Parathyroid adenoma (tissue), 2 donors: Measurements from ENCODE around the gene ATF7IP2.
A peak's percentile ranks its signal among the peaks of the same experiment; 100 is the strongest.
"Not testable (repeated sequence)": the region's sequence is repeated elsewhere in the genome, so short reads cannot be mapped to it uniquely, and the experiment has no call there.

Experiments
- H2AFZ ChIP-seq: fragments of 300-600 bp; sonication (generic); one replicate; pipeline ENCODE4 v1.7.0; 2017; ENCODE audit warnings: antibody characterized with exemption, mild to moderate bottlenecking
- H3K27ac ChIP-seq: fragments of 300-600 bp; sonication (generic); one replicate; pipeline ENCODE4 v1.7.0; 2017
- H3K27me3 ChIP-seq: fragments of 300-600 bp; sonication (generic); one replicate; pipeline ENCODE4 v1.7.0; 2017; ENCODE audit warnings: low read length; ENCODE audit not compliant: control insufficient read depth, insufficient read depth
- H3K36me3 ChIP-seq: fragments of 300-600 bp; sonication (generic); one replicate; pipeline ENCODE4 v1.7.0; 2017; ENCODE audit warnings: low read length; ENCODE audit not compliant: control insufficient read depth, insufficient read depth
- H3K4me1 ChIP-seq: fragments of 300-600 bp; sonication (generic); one replicate; pipeline ENCODE4 v1.7.0; 2017; ENCODE audit warnings: control low read depth
- H3K4me2 ChIP-seq: fragments of 300-600 bp; sonication (generic); one replicate; pipeline ENCODE4 v1.7.0; 2017; ENCODE audit warnings: low read length
- H3K4me3 ChIP-seq: fragments of 300-600 bp; sonication (generic); one replicate; pipeline ENCODE4 v1.7.0; 2017; ENCODE audit warnings: low read depth, low read length
- H3K79me2 ChIP-seq: fragments of 300-600 bp; sonication (generic); one replicate; pipeline ENCODE4 v1.7.0; 2017; ENCODE audit warnings: control low read depth
- H3K9ac ChIP-seq: fragments of 300-600 bp; sonication (generic); one replicate; pipeline ENCODE4 v1.7.0; 2017; ENCODE audit warnings: mild to moderate bottlenecking
- H3K9me3 ChIP-seq: fragments of 300-600 bp; sonication (generic); one replicate; pipeline ENCODE4 v1.7.0; 2017; ENCODE audit warnings: low read length; ENCODE audit not compliant: control insufficient read depth
- TF ChIP-seq, protein P1 (sequence below): fragments of 300-600 bp; sonication (generic); IDR thresholded peaks from one replicate; pipeline ENCODE4 v1.7.0; 2017; ENCODE audit warnings: antibody characterized with exemption, mild to moderate bottlenecking
- donor health status: primary hyperparathyroidism.

The ATF7IP2 gene, protein sequence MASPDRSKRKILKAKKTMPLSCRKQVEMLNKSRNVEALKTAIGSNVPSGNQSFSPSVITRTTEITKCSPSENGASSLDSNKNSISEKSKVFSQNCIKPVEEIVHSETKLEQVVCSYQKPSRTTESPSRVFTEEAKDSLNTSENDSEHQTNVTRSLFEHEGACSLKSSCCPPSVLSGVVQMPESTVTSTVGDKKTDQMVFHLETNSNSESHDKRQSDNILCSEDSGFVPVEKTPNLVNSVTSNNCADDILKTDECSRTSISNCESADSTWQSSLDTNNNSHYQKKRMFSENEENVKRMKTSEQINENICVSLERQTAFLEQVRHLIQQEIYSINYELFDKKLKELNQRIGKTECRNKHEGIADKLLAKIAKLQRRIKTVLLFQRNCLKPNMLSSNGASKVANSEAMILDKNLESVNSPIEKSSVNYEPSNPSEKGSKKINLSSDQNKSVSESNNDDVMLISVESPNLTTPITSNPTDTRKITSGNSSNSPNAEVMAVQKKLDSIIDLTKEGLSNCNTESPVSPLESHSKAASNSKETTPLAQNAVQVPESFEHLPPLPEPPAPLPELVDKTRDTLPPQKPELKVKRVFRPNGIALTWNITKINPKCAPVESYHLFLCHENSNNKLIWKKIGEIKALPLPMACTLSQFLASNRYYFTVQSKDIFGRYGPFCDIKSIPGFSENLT

GRCh38 chr16:10385725-10386516, at the start of gene ATF7IP2:
Gene ATF7IP2, plus strand, starts transcription at chr16:10386061. Its CDS starts 44,560 bp downstream, at chr16:10430621.
- H3K4me1 ChIP-seq = no peaks in the 10 kb centered on the region
- H3K4me3 ChIP-seq = peak within 1 kb of the TSS; percentile 60
- H3K79me2 ChIP-seq = no peaks in the 10 kb centered on the region
- no peaks in the 10 kb centered on the region for H3K27me3 ChIP-seq
- H3K9me3 ChIP-seq = no peaks in the 10 kb centered on the region
- no peaks in the 10 kb centered on the region for H3K36me3 ChIP-seq
- no peak within 1 kb of the TSS for H3K27ac ChIP-seq
- H3K9ac ChIP-seq = no peak within 1 kb of the TSS
- H3K4me2 ChIP-seq = peak within 1 kb of the TSS; percentile 59
- TF ChIP-seq, protein P1, sequence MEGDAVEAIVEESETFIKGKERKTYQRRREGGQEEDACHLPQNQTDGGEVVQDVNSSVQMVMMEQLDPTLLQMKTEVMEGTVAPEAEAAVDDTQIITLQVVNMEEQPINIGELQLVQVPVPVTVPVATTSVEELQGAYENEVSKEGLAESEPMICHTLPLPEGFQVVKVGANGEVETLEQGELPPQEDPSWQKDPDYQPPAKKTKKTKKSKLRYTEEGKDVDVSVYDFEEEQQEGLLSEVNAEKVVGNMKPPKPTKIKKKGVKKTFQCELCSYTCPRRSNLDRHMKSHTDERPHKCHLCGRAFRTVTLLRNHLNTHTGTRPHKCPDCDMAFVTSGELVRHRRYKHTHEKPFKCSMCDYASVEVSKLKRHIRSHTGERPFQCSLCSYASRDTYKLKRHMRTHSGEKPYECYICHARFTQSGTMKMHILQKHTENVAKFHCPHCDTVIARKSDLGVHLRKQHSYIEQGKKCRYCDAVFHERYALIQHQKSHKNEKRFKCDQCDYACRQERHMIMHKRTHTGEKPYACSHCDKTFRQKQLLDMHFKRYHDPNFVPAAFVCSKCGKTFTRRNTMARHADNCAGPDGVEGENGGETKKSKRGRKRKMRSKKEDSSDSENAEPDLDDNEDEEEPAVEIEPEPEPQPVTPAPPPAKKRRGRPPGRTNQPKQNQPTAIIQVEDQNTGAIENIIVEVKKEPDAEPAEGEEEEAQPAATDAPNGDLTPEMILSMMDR = no peak
- peak within 1 kb of the TSS; percentile 34 for H2AFZ ChIP-seq

- Histone ChIP-seq H3K4me2 (no peak overlapping the region), H2AFZ (no peak overlapping the region), H3K4me1 (no peaks in the 10 kb centered on the region), H3K36me3 (no peaks in the 10 kb centered on the region), H3K27me3 (no peaks in the 10 kb centered on the region), H3K9me3 (no peaks in the 10 kb centered on the region), H3K9ac (no peak overlapping the region), H3K79me2 (no peaks in the 10 kb centered on the region), H3K27ac (no peak overlapping the region), H3K4me3 (no peak overlapping the region)
- TF ChIP-seq, protein P1 = no peak
These were observed 47.4 kb upstream of the ATF7IP2 start for GRCh38 chr16:10338426-10338825.

- Histone ChIP-seq H3K27ac (no peak overlapping the region), H3K4me2 (no peak overlapping the region), H3K27me3 (no peaks in the 10 kb centered on the region), H3K4me3 (no peak overlapping the region), H3K9me3 (no peaks in the 10 kb centered on the region), H3K4me1 (no peaks in the 10 kb centered on the region), H3K36me3 (no peaks in the 10 kb centered on the region), H3K9ac (no peak overlapping the region), H2AFZ (no peak overlapping the region), H3K79me2 (no peaks in the 10 kb centered on the region)
- TF ChIP-seq, protein P1 = no peak
These were observed 45.8 kb upstream of the ATF7IP2 start for GRCh38 chr16:10339777-10340732.

GRCh38 chr16:10343124-10343760, 42.6 kb upstream of the ATF7IP2 start:
- H3K27me3 ChIP-seq = no peaks in the 10 kb centered on the region
- H2AFZ ChIP-seq = no peak overlapping the region
- no peaks in the 10 kb centered on the region for H3K79me2 ChIP-seq
- TF ChIP-seq, protein P1 = no peak
- no peak overlapping the region for H3K27ac ChIP-seq
- no peaks in the 10 kb centered on the region for H3K4me1 ChIP-seq
- H3K4me2 ChIP-seq = no peak overlapping the region
- no peak overlapping the region for H3K4me3 ChIP-seq
- H3K9me3 ChIP-seq = no peaks in the 10 kb centered on the region
- H3K36me3 ChIP-seq = no peaks in the 10 kb centered on the region
- no peak overlapping the region for H3K9ac ChIP-seq

DNA sequence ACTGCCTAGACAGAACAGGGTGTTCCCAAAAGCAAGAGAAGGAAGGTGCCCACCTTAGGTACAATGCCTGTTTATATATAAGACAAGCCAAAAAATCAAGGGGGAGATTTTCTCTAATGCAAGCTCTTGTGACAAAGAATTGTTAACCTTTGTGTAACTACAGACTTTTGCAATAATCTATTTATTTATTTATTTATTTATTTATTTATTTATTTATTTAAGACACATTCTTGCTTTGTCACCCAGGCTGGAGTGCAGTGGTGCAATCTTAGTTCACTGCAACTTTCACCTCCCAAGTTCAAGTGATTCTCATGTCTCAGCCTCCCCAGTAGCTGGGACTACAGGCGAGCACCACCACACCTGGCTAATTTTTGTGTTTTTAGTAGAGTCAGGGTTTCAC, 41.2 kb upstream of the ATF7IP2 start:
- H3K79me2 ChIP-seq = not testable (repeated sequence)

More for the DNA sequence above, 41.2 kb upstream of the ATF7IP2 start:
- not testable (repeated sequence) for H3K27ac ChIP-seq, H3K4me3 ChIP-seq, H3K4me2 ChIP-seq, H3K9ac ChIP-seq, H3K36me3 ChIP-seq, H2AFZ ChIP-seq, H3K4me1 ChIP-seq, H3K27me3 ChIP-seq, H3K9me3 ChIP-seq
